ENCODE measurements around the gene TAF1L.
"Not testable (repeated sequence)": the region's sequence is repeated elsewhere in the genome, so short reads cannot be mapped to it uniquely, and the experiment has no call there.

TAF1L gene

GRCh38 chr9:32644698-32645097 is 9.2 kb upstream of the TAF1L start:
- DNase-seq, result no peak
- no peak overlapping the region for H2BK15ac ChIP-seq (ENCODE audit: low read depth, poor library complexity, severe bottlenecking)
- WGBS, result 53% methylated on average over 2 of the region's 2 CpGs

GRCh38 chr9:32633151-32633550 is 2.3 kb downstream of the TAF1L start:
- not testable (repeated sequence) for H3K4me2 ChIP-seq (ENCODE audit: low read length, poor library complexity, severe bottlenecking); H2AFZ ChIP-seq (ENCODE audit: low read depth, low read length); H2BK12ac ChIP-seq (ENCODE audit: low read length in 2 of 2); H2BK120ac ChIP-seq (ENCODE audit: low read depth, low read length); H3K36me3 ChIP-seq (ENCODE audit: control insufficient read depth in 1 of 2, insufficient read depth in 2 of 2, low read depth in 1 of 2, low read length in 2 of 2); H3K4ac ChIP-seq (ENCODE audit: low read depth in 1 of 2, low read length in 2 of 2); H2BK15ac ChIP-seq (ENCODE audit: low read depth, poor library complexity, severe bottlenecking); H3K4me3 ChIP-seq (ENCODE audit: insufficient read depth in 1 of 2, low read depth in 1 of 2, low read length in 2 of 2); H2AK5ac ChIP-seq (ENCODE audit: low read length, severe bottlenecking); DNase-seq; H3K14ac ChIP-seq (ENCODE audit: low read length in 2 of 2); H3K9me3 ChIP-seq (ENCODE audit: control insufficient read depth, low read length); H3K27ac ChIP-seq (ENCODE audit: low read length, poor library complexity, severe bottlenecking); H2BK5ac ChIP-seq (ENCODE audit: low read depth, low read length, poor library complexity, severe bottlenecking); H3K27me3 ChIP-seq (ENCODE audit: control insufficient read depth in 1 of 2, insufficient read depth in 1 of 2, low read length in 2 of 2); H3K9ac ChIP-seq (ENCODE audit: low read length); H3K4me1 ChIP-seq (ENCODE audit: control insufficient read depth, insufficient read depth, low read depth, low read length); H4K8ac ChIP-seq (ENCODE audit: low read length); H3K18ac ChIP-seq (ENCODE audit: low read depth in 1 of 2, low read length in 2 of 2); H3K79me1 ChIP-seq (replicated peaks; ENCODE audit: low read length, poor library complexity, severe bottlenecking); H3K23ac ChIP-seq (ENCODE audit: low read length in 2 of 2); H4K91ac ChIP-seq (ENCODE audit: low read length)
- WGBS, result 65% methylated on average over 4 of the region's 5 CpGs

More at GRCh38 chr9:32644698-32645097, 9.2 kb upstream of the TAF1L start:
- no peak overlapping the region for H3K4ac ChIP-seq (ENCODE audit: low read depth in 1 of 2, low read length in 2 of 2)
- no peak overlapping the region for H4K8ac ChIP-seq (ENCODE audit: low read length)
- no peak overlapping the region for H3K9ac ChIP-seq (ENCODE audit: low read length)
- no peak overlapping the region for H2BK5ac ChIP-seq (ENCODE audit: low read depth, low read length, poor library complexity, severe bottlenecking)
- H3K79me1 ChIP-seq (replicated peaks; ENCODE audit: low read length, poor library complexity, severe bottlenecking), result no peaks in the 10 kb centered on the region
- no peak overlapping the region for H3K27ac ChIP-seq (ENCODE audit: low read length, poor library complexity, severe bottlenecking)
- no peak overlapping the region for H4K91ac ChIP-seq (ENCODE audit: low read length)
- no peaks in the 10 kb centered on the region for H3K27me3 ChIP-seq (ENCODE audit: control insufficient read depth in 1 of 2, insufficient read depth in 1 of 2, low read length in 2 of 2)
- no peak overlapping the region for H3K14ac ChIP-seq (ENCODE audit: low read length in 2 of 2)
- H3K9me3 ChIP-seq (ENCODE audit: control insufficient read depth, low read length), result no peaks in the 10 kb centered on the region
- H3K36me3 ChIP-seq (ENCODE audit: control insufficient read depth in 1 of 2, insufficient read depth in 2 of 2, low read depth in 1 of 2, low read length in 2 of 2), result no peaks in the 10 kb centered on the region
- H2AFZ ChIP-seq (ENCODE audit: low read depth, low read length), result no peak overlapping the region
- no peak overlapping the region for H2BK12ac ChIP-seq (ENCODE audit: low read length in 2 of 2)
- no peak overlapping the region for H3K23ac ChIP-seq (ENCODE audit: low read length in 2 of 2)
- no peak overlapping the region for H3K18ac ChIP-seq (ENCODE audit: low read depth in 1 of 2, low read length in 2 of 2)
- H3K4me2 ChIP-seq (ENCODE audit: low read length, poor library complexity, severe bottlenecking), result no peak overlapping the region
- H3K4me1 ChIP-seq (ENCODE audit: control insufficient read depth, insufficient read depth, low read depth, low read length), result peaks cover 2% of the 10 kb centered on the region
- H2BK120ac ChIP-seq (ENCODE audit: low read depth, low read length), result no peak overlapping the region
- no peak overlapping the region for H3K4me3 ChIP-seq (ENCODE audit: insufficient read depth in 1 of 2, low read depth in 1 of 2, low read length in 2 of 2)
- H2AK5ac ChIP-seq (ENCODE audit: low read length, severe bottlenecking), result no peak overlapping the region

DNA sequence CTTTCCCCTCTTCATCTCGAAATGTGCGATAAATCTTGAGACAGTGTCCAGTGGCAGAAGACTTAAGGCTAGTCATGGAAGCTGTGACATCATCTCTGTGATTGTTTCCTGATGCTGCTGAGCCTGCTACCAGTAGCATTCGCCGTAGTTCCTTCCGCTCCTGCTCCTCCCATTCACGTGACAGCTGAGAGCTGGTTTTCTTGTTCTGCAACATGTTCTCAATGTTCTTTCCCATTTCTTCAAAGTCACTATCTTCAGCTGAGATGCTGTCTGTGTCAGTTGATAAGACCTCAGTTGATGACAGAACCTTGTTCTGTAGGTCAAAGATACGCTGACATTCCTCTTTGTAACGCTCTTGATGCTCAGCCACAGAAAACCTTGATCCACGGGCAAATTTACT is 3.5 kb downstream of the TAF1L start:
- WGBS, result 78% methylated on average over 9 of the region's 9 CpGs

GRCh38 chr9:32627394-32627954 is 8.0 kb downstream of the TAF1L start:
- Histone ChIP-seq H2BK5ac (ENCODE audit: low read depth, low read length, poor library complexity, severe bottlenecking) (no peak overlapping the region), H2BK15ac (ENCODE audit: low read depth, poor library complexity, severe bottlenecking) (no peak overlapping the region), H3K4ac (ENCODE audit: low read depth in 1 of 2, low read length in 2 of 2) (no peak overlapping the region), H3K9ac (ENCODE audit: low read length) (no peak overlapping the region), H2BK12ac (ENCODE audit: low read length in 2 of 2) (no peak overlapping the region), H3K4me3 (ENCODE audit: insufficient read depth in 1 of 2, low read depth in 1 of 2, low read length in 2 of 2) (no peak overlapping the region), H4K91ac (ENCODE audit: low read length) (no peak overlapping the region), H2AFZ (ENCODE audit: low read depth, low read length) (no peak overlapping the region), H3K14ac (ENCODE audit: low read length in 2 of 2) (no peak overlapping the region), H3K36me3 (ENCODE audit: control insufficient read depth in 1 of 2, insufficient read depth in 2 of 2, low read depth in 1 of 2, low read length in 2 of 2) (no peaks in the 10 kb centered on the region), H2AK5ac (ENCODE audit: low read length, severe bottlenecking) (no peak overlapping the region), H3K23ac (ENCODE audit: low read length in 2 of 2) (no peak overlapping the region), H2BK120ac (ENCODE audit: low read depth, low read length) (no peak overlapping the region), H3K18ac (ENCODE audit: low read depth in 1 of 2, low read length in 2 of 2) (no peak overlapping the region), H4K8ac (ENCODE audit: low read length) (no peak overlapping the region), H3K4me1 (ENCODE audit: control insufficient read depth, insufficient read depth, low read depth, low read length) (no peaks in the 10 kb centered on the region), H3K79me1 (replicated peaks; ENCODE audit: low read length, poor library complexity, severe bottlenecking) (no peaks in the 10 kb centered on the region), H3K27ac (ENCODE audit: low read length, poor library complexity, severe bottlenecking) (no peak overlapping the region), H3K4me2 (ENCODE audit: low read length, poor library complexity, severe bottlenecking) (no peak overlapping the region), H3K27me3 (ENCODE audit: control insufficient read depth in 1 of 2, insufficient read depth in 1 of 2, low read length in 2 of 2) (peaks cover 0 to 3% of the 10 kb centered on the region in 2 experiments), H3K9me3 (ENCODE audit: control insufficient read depth, low read length) (no peaks in the 10 kb centered on the region)
- no peak for DNase-seq

More for the DNA sequence above, 3.5 kb downstream of the TAF1L start:
- Histone ChIP-seq H3K4me2 (ENCODE audit: low read length, poor library complexity, severe bottlenecking) (no peak overlapping the region), H3K36me3 (ENCODE audit: control insufficient read depth in 1 of 2, insufficient read depth in 2 of 2, low read depth in 1 of 2, low read length in 2 of 2) (no peaks in the 10 kb centered on the region), H2AK5ac (ENCODE audit: low read length, severe bottlenecking) (no peak overlapping the region), H2BK5ac (ENCODE audit: low read depth, low read length, poor library complexity, severe bottlenecking) (no peak overlapping the region), H3K14ac (ENCODE audit: low read length in 2 of 2) (no peak overlapping the region), H4K91ac (ENCODE audit: low read length) (no peak overlapping the region), H4K8ac (ENCODE audit: low read length) (no peak overlapping the region), H2BK15ac (ENCODE audit: low read depth, poor library complexity, severe bottlenecking) (no peak overlapping the region), H2BK12ac (ENCODE audit: low read length in 2 of 2) (no peak overlapping the region), H3K4me1 (ENCODE audit: control insufficient read depth, insufficient read depth, low read depth, low read length) (no peaks in the 10 kb centered on the region), H3K4me3 (ENCODE audit: insufficient read depth in 1 of 2, low read depth in 1 of 2, low read length in 2 of 2) (no peak overlapping the region), H3K23ac (ENCODE audit: low read length in 2 of 2) (no peak overlapping the region), H3K27ac (ENCODE audit: low read length, poor library complexity, severe bottlenecking) (no peak overlapping the region), H3K4ac (ENCODE audit: low read depth in 1 of 2, low read length in 2 of 2) (no peak overlapping the region), H2AFZ (ENCODE audit: low read depth, low read length) (no peak overlapping the region), H2BK120ac (ENCODE audit: low read depth, low read length) (no peak overlapping the region), H3K79me1 (replicated peaks; ENCODE audit: low read length, poor library complexity, severe bottlenecking) (no peaks in the 10 kb centered on the region), H3K18ac (ENCODE audit: low read depth in 1 of 2, low read length in 2 of 2) (no peak overlapping the region), H3K27me3 (ENCODE audit: control insufficient read depth in 1 of 2, insufficient read depth in 1 of 2, low read length in 2 of 2) (peaks cover 0 to 3% of the 10 kb centered on the region in 2 experiments), H3K9ac (ENCODE audit: low read length) (no peak overlapping the region), H3K9me3 (ENCODE audit: control insufficient read depth, low read length) (peaks cover 4% of the 10 kb centered on the region)
- DNase-seq, result no peak
